Spleen (tissue), 11 donors: ENCODE measurements around the gene SLC22A23. TPM values are rescaled to one million over a fixed set of nuclear protein-coding genes. Genes with fewer than 3 reads are reported as not detected.

Experiments
- DNase-seq: peaks from one replicate; pipeline ENCODE4 v3.0.0-alpha.2; 2020
- H3K27ac ChIP-seq, 8 donors: fragments of 200-600 bp; sonication (generic) in 7 of 8; 1 replicate in 4 of 8; 2 replicates in 4 of 8; pipeline versions ENCODE4 v1.5.0 to v1.8.0; 2016 to 2021; ENCODE audit warnings: inconsistent platforms in 4 of 8, mild to moderate bottlenecking in 4 of 8, moderate library complexity in 1 of 8
- H3K27me3 ChIP-seq, 7 donors: fragments of 200-600 bp; sonication (generic) in 6 of 7; replicated peaks in 1 of 7; 1 replicate in 4 of 7; 2 replicates in 3 of 7; pipeline versions ENCODE4 v1.5.0 to v1.8.0; 2016 to 2021; ENCODE audit warnings: inconsistent platforms in 3 of 7, mild to moderate bottlenecking in 1 of 7
- H3K36me3 ChIP-seq, 6 donors: fragments of 200-600 bp; sonication (generic) in 5 of 6; 1 replicate in 4 of 6; 2 replicates in 2 of 6; pipeline versions ENCODE4 v1.5.0 to v1.8.0; 2016 to 2021; ENCODE audit warnings: inconsistent platforms in 2 of 6
- H3K4me1 ChIP-seq, 6 donors: fragments of 200-600 bp; sonication (generic) in 5 of 6; 1 replicate in 3 of 6; 2 replicates in 3 of 6; pipeline versions ENCODE4 v1.5.0 to v1.8.0; 2016 to 2021; ENCODE audit warnings: inconsistent platforms in 3 of 6
- H3K4me3 ChIP-seq, 8 donors: fragments of 200-600 bp; sonication (generic) in 7 of 8; 1 replicate in 4 of 8; 2 replicates in 4 of 8; pipeline versions ENCODE4 v1.5.0 to v1.8.0; 2016 to 2021; ENCODE audit warnings: inconsistent platforms in 4 of 8, mild to moderate bottlenecking in 4 of 8, moderate library complexity in 2 of 8
- H3K9me3 ChIP-seq, 8 donors: fragments of 200-600 bp; sonication (generic) in 7 of 8; 1 replicate in 4 of 8; 2 replicates in 4 of 8; pipeline versions ENCODE4 v1.5.0 to v1.8.0; 2016 to 2021; ENCODE audit warnings: inconsistent platforms in 4 of 8
- POLR2A ChIP-seq, 3 donors: fragments of 450-650 bp; IDR thresholded peaks; one replicate each; pipeline ENCODE4 v1.5.1; 2017; ENCODE audit warnings: antibody characterized with exemption in 3 of 3, mild to moderate bottlenecking in 1 of 3
- POLR2AphosphoS5 ChIP-seq, 3 donors: sonication (generic); formaldehyde crosslinking; IDR thresholded peaks; one replicate each; pipeline ENCODE4 v1.5.1; 2017; ENCODE audit warnings: antibody characterized with exemption in 3 of 3
- WGBS, 5 donors: extraction: QIAGEN DNeasy Blood & Tissue Kit in 3 of 5; methylation state at CpG; one replicate each; pipeline versions ENCODE4 v1.1.5 to v1.1.7; 2013 to 2018; 5-methylcytosine and 5-hydroxymethylcytosine counted together
- intact Hi-C: fragments of 100-400 bp; cut with DNase I; formaldehyde crosslinking; loops from one replicate; pipeline ENCODE4 v1.15.0; 2023; ENCODE audit warnings: low total_unique reads
- polyA plus RNA-seq, 3 donors: library from polyadenylated mRNA; stranded (reverse); fragments of 200-250 nt; gene quantifications; one replicate each; pipeline ENCODE4 v1.2.1, GENCODE V29; 2013
- total RNA-seq, 7 donors: library from RNA; depleted of rRNA in 3 of 7; stranded (reverse); fragments of >200 nt in 3 of 7; fragmentation: NEBNext Ultra II Directional in 4 of 7; extraction: Animal tissue kit (Norgen Biotek cat#: 25700) in 4 of 7; gene quantifications; one replicate each; pipeline versions ENCODE4 v1.1.0 to v1.2.1, GENCODE V29; 2016 to 2021
- TF ChIP-seq, protein P1 (sequence below), 11 experiments: fragments of 200-600 bp in 7 of 11; fragments of 450-650 bp in 4 of 11; sonication (generic) in 4 of 11; IDR thresholded peaks in 8 of 11; conservative IDR thresholded peaks in 3 of 11; 1 replicate in 7 of 11; 2 replicates in 4 of 11; pipeline versions ENCODE4 v1.4.0 to v1.8.0; 2016 to 2021; ENCODE audit warnings: antibody characterized with exemption in 11 of 11, inconsistent platforms in 4 of 11, mild to moderate bottlenecking in 1 of 11
- donor health status: healthy with polysubstance abuse.
- donor health status: DM: no; HTN: no; CAD: no; lungs with moderate emphysema.
- donor health status: DM: no; HTN: no; CAD: no.
- donor health status: Bipolar disorder and iron deficiency.
- donor health status: healthy.
- donor health status: DM: no; HTN: no; CAD: no.
- donor health status: DM: yes; HTN: yes; CAD: no.

SLC22A23 gene
- total and polyA plus RNA-seq, 10 donors: 1.9 to 22.6 (median 18.3) TPM

DNA sequence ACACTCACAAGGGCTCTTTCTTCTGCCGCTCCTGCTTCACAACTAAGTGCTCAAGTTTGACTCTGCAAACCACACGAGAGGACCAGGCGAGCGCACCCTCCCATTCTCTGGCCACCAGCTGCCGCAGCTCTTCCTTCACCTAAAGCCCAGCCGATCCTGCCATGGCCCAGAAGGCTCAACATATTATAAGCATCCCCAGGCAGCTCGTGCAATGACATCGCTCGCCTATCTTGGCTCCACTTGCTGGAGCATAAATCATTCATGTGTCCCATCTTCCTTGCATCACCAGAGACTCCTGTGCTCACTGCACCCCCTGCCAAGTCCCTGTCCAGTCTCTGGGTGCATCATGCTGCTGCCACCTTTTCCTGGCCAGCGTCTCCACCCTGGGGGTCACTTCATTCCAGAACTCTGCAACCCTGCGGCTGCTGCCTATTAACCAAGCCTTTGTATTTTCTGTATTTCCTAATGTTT lies 139.1 kb downstream of the SLC22A23 start:
- H3K4me1 ChIP-seq: peaks cover 0 to 10% (median 8%) of the 10 kb centered on the region in 6 donors
- H3K27me3 ChIP-seq: peaks cover 0 to 13% (median 0%) of the 10 kb centered on the region in 7 donors
- no peaks in the 10 kb centered on the region for H3K9me3 ChIP-seq
- peak; percentile 54 for DNase-seq
- intact Hi-C loops: no loop called here
- TF ChIP-seq POLR2AphosphoS5 (IDR thresholded peaks at IDR 0.05) (no peak), POLR2A (IDR thresholded peaks at IDR 0.05) (no peak)
- TF ChIP-seq, protein P1, sequence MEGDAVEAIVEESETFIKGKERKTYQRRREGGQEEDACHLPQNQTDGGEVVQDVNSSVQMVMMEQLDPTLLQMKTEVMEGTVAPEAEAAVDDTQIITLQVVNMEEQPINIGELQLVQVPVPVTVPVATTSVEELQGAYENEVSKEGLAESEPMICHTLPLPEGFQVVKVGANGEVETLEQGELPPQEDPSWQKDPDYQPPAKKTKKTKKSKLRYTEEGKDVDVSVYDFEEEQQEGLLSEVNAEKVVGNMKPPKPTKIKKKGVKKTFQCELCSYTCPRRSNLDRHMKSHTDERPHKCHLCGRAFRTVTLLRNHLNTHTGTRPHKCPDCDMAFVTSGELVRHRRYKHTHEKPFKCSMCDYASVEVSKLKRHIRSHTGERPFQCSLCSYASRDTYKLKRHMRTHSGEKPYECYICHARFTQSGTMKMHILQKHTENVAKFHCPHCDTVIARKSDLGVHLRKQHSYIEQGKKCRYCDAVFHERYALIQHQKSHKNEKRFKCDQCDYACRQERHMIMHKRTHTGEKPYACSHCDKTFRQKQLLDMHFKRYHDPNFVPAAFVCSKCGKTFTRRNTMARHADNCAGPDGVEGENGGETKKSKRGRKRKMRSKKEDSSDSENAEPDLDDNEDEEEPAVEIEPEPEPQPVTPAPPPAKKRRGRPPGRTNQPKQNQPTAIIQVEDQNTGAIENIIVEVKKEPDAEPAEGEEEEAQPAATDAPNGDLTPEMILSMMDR (IDR thresholded peaks at IDR 0.05 in 8 of 11, conservative IDR thresholded peaks at IDR 0.05 in 3 of 11): no peak
- H3K36me3 ChIP-seq: no peaks in the 10 kb centered on the region
- no peak overlapping the region for H3K27ac ChIP-seq
- 88 to 94% (median 91%) methylated on average over 11 of the region's 11 CpGs for WGBS, 5 donors
- no peak overlapping the region for H3K4me3 ChIP-seq

DNA sequence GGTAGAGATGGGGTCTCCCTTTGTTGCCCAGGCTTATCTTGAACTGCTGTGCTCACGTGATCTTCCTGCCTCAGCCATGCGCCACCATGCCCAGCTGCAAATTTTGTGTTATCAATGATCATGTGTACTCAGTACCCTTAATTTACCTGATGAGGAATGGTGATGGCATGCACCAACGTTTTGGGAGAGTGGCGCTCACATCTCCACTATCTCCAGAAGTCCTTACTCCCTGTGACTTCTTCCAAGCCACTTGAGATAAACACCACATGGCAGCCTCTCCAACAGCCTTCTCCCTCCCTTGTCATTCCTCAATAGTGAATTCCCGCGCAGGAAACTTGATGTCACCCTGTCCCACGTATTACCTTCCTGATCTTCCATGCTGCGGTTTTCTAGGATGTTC lies 140.0 kb downstream of the SLC22A23 start:
- TF ChIP-seq, protein P1 (IDR thresholded peaks at IDR 0.05 in 8 of 11, conservative IDR thresholded peaks at IDR 0.05 in 3 of 11): no peak
- TF ChIP-seq POLR2AphosphoS5 (IDR thresholded peaks at IDR 0.05) (no peak), POLR2A (IDR thresholded peaks at IDR 0.05) (no peak)
- 87 to 95% (median 88%) methylated on average over 8 of the region's 8 CpGs for WGBS, 5 donors
- DNase-seq: no peak

GRCh38 chr6:3316331-3316730 lies 140.5 kb downstream of the SLC22A23 start:
- peak; percentile 39 for DNase-seq
- WGBS, 5 donors: 91 to 95% (median 93%) methylated on average over 9 of the region's 9 CpGs
- no peaks in the 10 kb centered on the region for H3K36me3 ChIP-seq
- peaks cover 0 to 10% (median 8%) of the 10 kb centered on the region in 6 donors for H3K4me1 ChIP-seq
- intact Hi-C loops: no loop called here
- TF ChIP-seq, protein P1 (IDR thresholded peaks at IDR 0.05 in 8 of 11, conservative IDR thresholded peaks at IDR 0.05 in 3 of 11): no peak
- TF ChIP-seq POLR2AphosphoS5 (IDR thresholded peaks at IDR 0.05) (no peak), POLR2A (IDR thresholded peaks at IDR 0.05) (no peak)
- no peak overlapping the region for H3K4me3 ChIP-seq
- no peak overlapping the region for H3K27ac ChIP-seq
- peaks cover 0 to 17% (median 0%) of the 10 kb centered on the region in 7 donors for H3K27me3 ChIP-seq
- no peaks in the 10 kb centered on the region for H3K9me3 ChIP-seq

More for the DNA sequence above, 140.0 kb downstream of the SLC22A23 start:
- Histone ChIP-seq H3K27ac (no peak overlapping the region), H3K4me1 (peaks cover 0 to 10% (median 8%) of the 10 kb centered on the region in 6 donors), H3K36me3 (no peaks in the 10 kb centered on the region), H3K4me3 (no peak overlapping the region), H3K27me3 (peaks cover 0 to 17% (median 0%) of the 10 kb centered on the region in 7 donors), H3K9me3 (no peaks in the 10 kb centered on the region)
- intact Hi-C loops: no loop called here

GRCh38 chr6:3315841-3316240 lies 141.0 kb downstream of the SLC22A23 start:
- Histone ChIP-seq H3K27ac (no peak overlapping the region), H3K36me3 (no peaks in the 10 kb centered on the region), H3K4me3 (no peak overlapping the region), H3K27me3 (peaks cover 0 to 17% (median 0%) of the 10 kb centered on the region in 7 donors), H3K4me1 (peaks cover 0 to 10% (median 8%) of the 10 kb centered on the region in 6 donors), H3K9me3 (no peaks in the 10 kb centered on the region)
- WGBS, 5 donors: 86 to 95% (median 90%) methylated on average over 8 of the region's 8 CpGs
- peak; percentile 41 for DNase-seq
- intact Hi-C loops: no loop called here
- TF ChIP-seq POLR2AphosphoS5 (IDR thresholded peaks at IDR 0.05): no peak
- TF ChIP-seq, protein P1 (IDR thresholded peaks at IDR 0.05 in 8 of 11, conservative IDR thresholded peaks at IDR 0.05 in 3 of 11): no peak
- TF ChIP-seq POLR2A (IDR thresholded peaks at IDR 0.05): no peak
